B cell (primary cell): ENCODE data around the gene DHRS1. TPM values are rescaled to one million over a fixed set of nuclear protein-coding genes. Genes with fewer than 3 reads are reported as not detected.

ENCODE experiments used
- ATAC-seq: fragments of 200-7000 bp; cut with Tn5 transposase; one replicate; pipeline ENCODE4 v1.10.0; 2021; ENCODE audit warnings: low read depth, mild to moderate bottlenecking, moderate number of reproducible peaks, moderate library complexity
- CTCF ChIA-PET: fragments of 350-600 bp; sonication (Branson Sonifier 250); formaldehyde crosslinking; loops from one replicate; lab custom pipeline; 2021; ENCODE audit warnings: antibody characterized with exemption, inconsistent platforms; lab: Charles Lee
- POLR2A ChIA-PET: fragments of 350-600 bp; sonication (Branson Sonifier 250); formaldehyde crosslinking; loops from one replicate; lab custom pipeline; 2021; ENCODE audit warnings: antibody characterized with exemption; lab: Charles Lee
- DNase-seq: peaks from one replicate; pipeline ENCODE4 v3.0.0; 2013
- H2AFZ ChIP-seq: 2 replicates; pipeline ENCODE4 v1.6.1; 2012; ENCODE audit warnings: mild to moderate bottlenecking, low read depth, low read length; ENCODE audit not compliant: insufficient read depth, poor library complexity, severe bottlenecking
- H3K27ac ChIP-seq, 2 donors: 1 replicate in 1 of 2; 2 replicates in 1 of 2; pipeline ENCODE4 v1.5.1; 2012 to 2013; ENCODE audit warnings: low read length in 2 of 2, mild to moderate bottlenecking in 2 of 2, moderate library complexity in 1 of 2
- H3K27me3 ChIP-seq, 4 experiments: fragments of 200-600 bp in 1 of 4; sonication (generic) in 1 of 4; replicated peaks in 1 of 4; 1 replicate in 2 of 4; 2 replicates in 2 of 4; pipeline versions ENCODE4 v1.6.1 to v1.7.0; 2013 to 2016; ENCODE audit warnings: low read length in 3 of 4, mild to moderate bottlenecking in 2 of 4, mixed read lengths in 1 of 4, moderate library complexity in 1 of 4; ENCODE audit not compliant: insufficient read depth in 4 of 4, control insufficient read depth in 3 of 4; ENCODE audit errors: control extremely low read depth in 1 of 4
- H3K36me3 ChIP-seq, 2 experiments: replicated peaks in 1 of 2; 1 replicate in 1 of 2; 2 replicates in 1 of 2; pipeline versions ENCODE4 v1.6.1 to v1.7.1; 2013; ENCODE audit warnings: low read length in 1 of 2; ENCODE audit not compliant: insufficient read depth in 2 of 2, control insufficient read depth in 1 of 2; ENCODE audit errors: control extremely low read depth in 1 of 2, extremely low read depth in 1 of 2
- H3K4me1 ChIP-seq, 2 donors: fragments of 200-600 bp in 1 of 2; sonication (generic) in 1 of 2; 1 replicate in 1 of 2; 2 replicates in 1 of 2; pipeline versions ENCODE4 v1.5.1 to v1.6.1; 2013 to 2017; ENCODE audit warnings: low read length in 2 of 2; ENCODE audit not compliant: control insufficient read depth in 2 of 2, insufficient read depth in 2 of 2
- H3K4me2 ChIP-seq: replicated peaks from 2 replicates; pipeline ENCODE3; 2012; ENCODE audit warnings: mild to moderate bottlenecking, low read depth, low read length; ENCODE audit not compliant: poor library complexity, severe bottlenecking
- H3K4me3 ChIP-seq, 5 experiments: fragments of 200-600 bp in 1 of 5; sonication (generic) in 1 of 5; 1 replicate in 3 of 5; 2 replicates in 2 of 5; pipeline versions ENCODE4 v1.5.1 to v1.7.0; 2011 to 2016; ENCODE audit warnings: low read length in 4 of 5, mild to moderate bottlenecking in 4 of 5, low read depth in 2 of 5, control low read depth in 1 of 5, moderate library complexity in 1 of 5; ENCODE audit not compliant: insufficient read depth in 1 of 5; ENCODE audit errors: control extremely low read depth in 1 of 5, extremely low read depth in 1 of 5
- H3K79me2 ChIP-seq: fragments of 200-600 bp; sonication (generic); one replicate; pipeline ENCODE4 v1.6.0; 2016; ENCODE audit warnings: low read length; ENCODE audit not compliant: control insufficient read depth, insufficient read depth
- H3K9ac ChIP-seq: fragments of 200-600 bp; sonication (generic); 2 replicates; pipeline ENCODE4 v1.6.1; 2017; ENCODE audit warnings: mild to moderate bottlenecking, low read length, moderate library complexity
- H3K9me3 ChIP-seq, 3 donors: one replicate each; pipeline versions ENCODE4 v1.6.1 to v1.7.1; 2013; ENCODE audit warnings: low read length in 2 of 3; ENCODE audit not compliant: control insufficient read depth in 2 of 3, insufficient read depth in 1 of 3; ENCODE audit errors: control extremely low read depth in 1 of 3
- H4K20me1 ChIP-seq: 2 replicates; pipeline ENCODE4 v1.6.0; 2012; ENCODE audit warnings: mild to moderate bottlenecking, low read length; ENCODE audit not compliant: insufficient read depth, control insufficient read depth, poor library complexity, severe bottlenecking
- H3K27ac Mint-ChIP-seq: one replicate; pipeline ENCODE4 v1.8.0; 2021; ENCODE audit warnings: mixed read lengths
- H3K27me3 Mint-ChIP-seq: one replicate; pipeline ENCODE4 v1.8.0; 2021; ENCODE audit warnings: mixed read lengths
- H3K4me1 Mint-ChIP-seq: one replicate; pipeline ENCODE4 v1.8.0; 2021; ENCODE audit warnings: mixed read lengths
- H3K4me3 Mint-ChIP-seq: one replicate; pipeline ENCODE4 v1.8.0; 2021; ENCODE audit warnings: mixed read lengths
- H3K9me3 Mint-ChIP-seq: one replicate; pipeline ENCODE4 v1.8.0; 2022; ENCODE audit warnings: mixed read lengths; ENCODE audit not compliant: insufficient read depth
- CTCF ChIP-seq: fragments of 200-600 bp; IDR thresholded peaks from one replicate; pipeline ENCODE4 v1.8.0; 2022; ENCODE audit warnings: antibody characterized with exemption, mild to moderate bottlenecking
- EZH2 ChIP-seq: IDR thresholded peaks from 2 replicates; pipeline ENCODE4 v1.6.1; 2012; ENCODE audit warnings: borderline replicate concordance, low read depth, mild to moderate bottlenecking, moderate library complexity, low read length; ENCODE audit not compliant: insufficient read depth, poor library complexity, severe bottlenecking
- WGBS: methylation state at CpG from one replicate; pipeline ENCODE4 v1.1.5; 2013; ENCODE audit warnings: missing lambda C conversion rate; ENCODE audit not compliant: insufficient coverage; 5-methylcytosine and 5-hydroxymethylcytosine counted together
- intact Hi-C: fragments of 100-400 bp; cut with micrococcal nuclease; formaldehyde crosslinking; loops from one replicate; pipeline ENCODE4 v1.10.0; 2022
- polyA plus RNA-seq: library from polyadenylated mRNA; depleted of rRNA; stranded (reverse); fragments of >200 nt; gene quantifications from 2 replicates; pipeline ENCODE4 v1.2.3, GENCODE V29; 2012
- total RNA-seq, 2 donors: library from RNA; stranded (reverse); fragments of 120-200 nt in 1 of 2; gene quantifications; 1 replicate in 1 of 2; 2 replicates in 1 of 2; pipeline versions ENCODE4 v1.2.3 to v1.2.4, GENCODE V29; 2013 to 2022

Gene DHRS1
- total and polyA plus RNA-seq, 2 donors (not counting 1 experiment from before 2014, with no cell fraction given), result 42.7 to 76.9 TPM

GRCh38 chr14:24285351-24285750 lies 14.2 kb downstream of the DHRS1 start:
- H3K4me2 ChIP-seq, result no peak overlapping the region
- no peaks in the 10 kb centered on the region for H3K9me3 Mint-ChIP-seq
- ATAC-seq, result no peak
- peaks cover 12 to 34% of the 10 kb centered on the region in 2 donors for H3K4me1 ChIP-seq
- H2AFZ ChIP-seq, result no peak overlapping the region
- H4K20me1 ChIP-seq, result no peaks in the 10 kb centered on the region
- CTCF ChIA-PET, result interaction anchor here (0.5 kb wide), 1 partner anchor 80 kb away, joined by 3 read pairs; no protein-coding TSS in a partner anchor
- no peak overlapping the region for H3K27ac ChIP-seq
- H3K27ac Mint-ChIP-seq, result no peak overlapping the region
- H3K4me1 Mint-ChIP-seq, result peaks cover 29% of the 10 kb centered on the region
- peaks cover 29% of the 10 kb centered on the region for H3K79me2 ChIP-seq
- no peak overlapping the region for H3K9ac ChIP-seq
- H3K9me3 ChIP-seq, result no peaks in the 10 kb centered on the region
- H3K4me3 Mint-ChIP-seq, result no peak overlapping the region
- WGBS, result 100% methylated on average over 2 of the region's 4 CpGs
- no peaks in the 10 kb centered on the region for H3K27me3 Mint-ChIP-seq
- no peaks in the 10 kb centered on the region for H3K27me3 ChIP-seq
- no peak for DNase-seq
- no peak overlapping the region for H3K4me3 ChIP-seq
- H3K36me3 ChIP-seq, result peaks cover 3 to 10% of the 10 kb centered on the region in 2 experiments
- intact Hi-C loops, result no loop called here
- no peak for TF ChIP-seq CTCF
- no peak for TF ChIP-seq EZH2
- POLR2A ChIA-PET, result interaction anchor here (0.6 kb wide), 1 partner anchor 66 kb away, joined by 8 read pairs; no protein-coding TSS in a partner anchor

- Histone ChIP-seq H3K9me3 (no peaks in the 10 kb centered on the region), H2AFZ (no peak overlapping the region), H3K27ac (no peak overlapping the region), H3K4me1 (peaks cover 13 to 34% of the 10 kb centered on the region in 2 donors), H3K27me3 (no peaks in the 10 kb centered on the region), H3K4me3 (no peak overlapping the region), H3K4me2 (no peak overlapping the region), H4K20me1 (no peaks in the 10 kb centered on the region), H3K79me2 (peaks cover 29% of the 10 kb centered on the region), H3K9ac (no peak overlapping the region), H3K36me3 (peaks cover 0 to 3% of the 10 kb centered on the region in 2 experiments)
- DNase-seq, result no peak
- TF ChIP-seq CTCF, result no peak
- no peak for TF ChIP-seq EZH2
- WGBS, result 94% methylated on average over 9 of the region's 11 CpGs
- Mint-ChIP-seq H3K4me3 (no peak overlapping the region), H3K27me3 (no peaks in the 10 kb centered on the region), H3K9me3 (no peaks in the 10 kb centered on the region), H3K27ac (no peak overlapping the region), H3K4me1 (peaks cover 29% of the 10 kb centered on the region)
- intact Hi-C loops, result no loop called here
- ATAC-seq, result no peak
- POLR2A ChIA-PET, result interaction anchor here (0.6 kb wide), 1 partner anchor 65 kb away, joined by 8 read pairs; no protein-coding TSS in a partner anchor
- CTCF ChIA-PET, result interaction anchor here (1.1 to 3.3 kb wide), 2 partner anchors 23 to 42 kb away, joined by 3 to 21 read pairs; partner anchors contain the start of genes CIDEB and TINF2
Observed at GRCh38 chr14:24284501-24285035, 15.0 kb downstream of the DHRS1 start.
